K562 (cell line): Measurements from ENCODE around the gene CHMP3. TPM values are rescaled to one million over a fixed set of nuclear protein-coding genes. Genes with fewer than 3 reads are reported as not detected.

Experiments
- ARID4B ChIP-seq: sonication (generic); formaldehyde crosslinking; IDR thresholded peaks from 2 replicates; pipeline ENCODE4 v1.8.0; 2022; ENCODE audit warnings: mild to moderate bottlenecking, missing genetic modification reagents
- CBFB ChIP-seq: sonication (generic); formaldehyde crosslinking; IDR thresholded peaks from 2 replicates; pipeline ENCODE4 v1.4.0; 2020; ENCODE audit warnings: mild to moderate bottlenecking, missing genetic modification reagents
- HDAC8 ChIP-seq: fragments of 450-650 bp; IDR thresholded peaks from 2 replicates; pipeline ENCODE4 v1.6.1; 2016; ENCODE audit warnings: mild to moderate bottlenecking, missing genetic modification characterization, moderate library complexity, missing compliant biosample characterization
- HIVEP1 ChIP-seq: fragments of 250-450 bp; sonication (Bioruptor Pico); IDR thresholded peaks from 2 replicates; pipeline ENCODE4 v1.4.0; 2020; ENCODE audit warnings: mild to moderate bottlenecking
- JUND ChIP-seq, 2 experiments: IDR thresholded peaks; 2 replicates in 1 of 2; 3 replicates in 1 of 2; pipeline ENCODE4 v1.6.1; 2011; ENCODE audit warnings: borderline replicate concordance in 2 of 2, low read depth in 2 of 2, low read length in 2 of 2, improper control_type of control experiment in 1 of 2, missing biosample characterization in 1 of 2, missing genetic modification characterization in 1 of 2, missing genetic modification reagents in 1 of 2
- LARP7 ChIP-seq: fragments of 450-650 bp; IDR thresholded peaks from 2 replicates; pipeline ENCODE4 v1.6.1; 2016
- MEF2A ChIP-seq: IDR thresholded peaks from 2 replicates; pipeline ENCODE4 v1.6.1; 2011; ENCODE audit warnings: low read depth, mild to moderate bottlenecking, low read length, moderate library complexity; ENCODE audit not compliant: control insufficient read depth
- MYNN ChIP-seq, 2 experiments: sonication (generic); formaldehyde crosslinking in 1 of 2; IDR thresholded peaks; 2 replicates each; pipeline versions ENCODE4 v1.5.0 to v1.6.1; 2016 to 2020; ENCODE audit warnings: antibody characterized with exemption in 1 of 2, missing genetic modification reagents in 1 of 2
- RBFOX2 ChIP-seq: fragments of 200-400 bp; formaldehyde crosslinking; IDR thresholded peaks from 2 replicates; pipeline ENCODE4 v1.6.1; 2017; ENCODE audit warnings: low read depth, mild to moderate bottlenecking, low read length, moderate library complexity
- RNF2 ChIP-seq: sonication (generic); IDR thresholded peaks from 2 replicates; pipeline ENCODE4 v1.6.1; 2016
- TAF15 ChIP-seq: fragments of 200-400 bp; formaldehyde crosslinking; IDR thresholded peaks from 2 replicates; pipeline ENCODE4 v1.6.1; 2017; ENCODE audit warnings: mild to moderate bottlenecking, low read depth, low read length, moderate library complexity
- ZBTB49 ChIP-seq: sonication (generic); formaldehyde crosslinking; IDR thresholded peaks from 2 replicates; pipeline ENCODE4 v1.8.0; 2022; ENCODE audit warnings: missing genetic modification reagents, mild to moderate bottlenecking, borderline replicate concordance
- ZNF655 ChIP-seq: fragments of 250-450 bp; sonication (Bioruptor Pico); IDR thresholded peaks from 2 replicates; pipeline ENCODE4 v1.5.0; 2021
- ZNF764 ChIP-seq: fragments of 250-450 bp; sonication (Bioruptor Pico); IDR thresholded peaks from 2 replicates; pipeline ENCODE4 v1.4.0; 2020; ENCODE audit warnings: low read depth, mild to moderate bottlenecking, moderate library complexity
- polyA plus RNA-seq, 8 experiments: library from polyadenylated mRNA; depleted of rRNA in 4 of 8; stranded (reverse) in 5 of 8; unstranded in 3 of 8; fragments of >200 nt; fragmentation: Nextera tagmentation in 2 of 8; fragmentation: Illumina TruSeq in 1 of 8; extraction: Ambion mirVana in 2 of 8; extraction: Trizol in 1 of 8; gene quantifications; 2 replicates each; pipeline versions ENCODE4 v1.2.1 to v1.2.3, GENCODE V29; 2011 to 2014; ENCODE audit warnings: inconsistent platforms in 1 of 8, missing spikeins in 1 of 8
- total RNA-seq, 7 experiments: library from RNA; depleted of rRNA in 6 of 7; stranded (reverse); fragments of >200 nt in 6 of 7; fragmentation: Illumina TruSeq in 2 of 7; extraction: Trizol in 2 of 7; gene quantifications; 2 replicates each; pipeline versions ENCODE4 v1.2.1 to v1.2.3, GENCODE V29; 2011 to 2021; ENCODE audit warnings: low replicate concordance in 1 of 7
- TF ChIP-seq, protein P1 (sequence below): fragments of 250-450 bp; sonication (Bioruptor Pico); IDR thresholded peaks from 2 replicates; pipeline ENCODE4 v1.8.0; 2021; ENCODE audit warnings: moderate library complexity, mild to moderate bottlenecking, inconsistent platforms
- TF ChIP-seq, protein P2 (sequence below): fragments of 250-450 bp; sonication (Bioruptor Pico); IDR thresholded peaks from 2 replicates; pipeline ENCODE4 v1.4.0; 2020; ENCODE audit warnings: borderline replicate concordance

Gene CHMP3
- total and polyA plus RNA-seq, 9 of the 15 experiments (the other 6 are each of a cell fraction or from before 2014, with no cell fraction given) = 20.6 to 52.5 (median 31.7) TPM

- TF ChIP-seq RBFOX2 (peak; percentile 93), JUND (IDR thresholded peaks at IDR 0.05; ENCODE audit: borderline replicate concordance, low read depth, low read length) (peak; percentile 98), JUND (tag; IDR thresholded peaks at IDR 0.05; ENCODE audit: borderline replicate concordance, low read depth, low read length) (peak; percentile 100; the same call in 2 of the 3 replicates), CBFB (no peak), ZBTB49 (CRISPR knock-in tag) (no peak), RNF2 (peak; percentile 70; the same call in 1 of the 2 replicates), MEF2A (no peak), ZNF655 (no peak), HIVEP1 (CRISPR knock-in tag) (no peak; the same call in 1 of the 2 replicates), MYNN (IDR thresholded peaks at IDR 0.05) (no peak), MYNN (CRISPR knock-in tag; IDR thresholded peaks at IDR 0.05) (no peak), LARP7 (no peak), ZNF764 (CRISPR knock-in tag) (no peak), TAF15 (0 out of 2 replicates have a peak, but pooled peaks have one; percentile 24), HDAC8 (tag) (no peak), ARID4B (CRISPR knock-in tag) (no peak)
- TF ChIP-seq, protein P1, sequence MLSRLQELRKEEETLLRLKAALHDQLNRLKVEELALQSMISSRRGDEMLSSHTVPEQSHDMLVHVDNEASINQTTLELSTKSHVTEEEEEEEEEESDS (CRISPR knock-in tag) = no peak
- TF ChIP-seq, protein P2, sequence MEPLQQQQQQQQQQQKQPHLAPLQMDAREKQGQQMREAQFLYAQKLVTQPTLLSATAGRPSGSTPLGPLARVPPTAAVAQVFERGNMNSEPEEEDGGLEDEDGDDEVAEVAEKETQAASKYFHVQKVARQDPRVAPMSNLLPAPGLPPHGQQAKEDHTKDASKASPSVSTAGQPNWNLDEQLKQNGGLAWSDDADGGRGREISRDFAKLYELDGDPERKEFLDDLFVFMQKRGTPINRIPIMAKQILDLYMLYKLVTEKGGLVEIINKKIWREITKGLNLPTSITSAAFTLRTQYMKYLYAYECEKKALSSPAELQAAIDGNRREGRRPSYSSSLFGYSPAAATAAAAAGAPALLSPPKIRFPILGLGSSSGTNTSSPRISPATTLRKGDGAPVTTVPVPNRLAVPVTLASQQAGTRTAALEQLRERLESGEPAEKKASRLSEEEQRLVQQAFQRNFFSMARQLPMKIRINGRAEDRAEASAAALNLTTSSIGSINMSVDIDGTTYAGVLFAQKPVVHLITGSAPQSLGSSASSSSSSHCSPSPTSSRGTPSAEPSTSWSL = no peak
These were observed at the start of gene CHMP3 (continued) for GRCh38 chr2:86562922-86563649.
